Measurements from ENCODE around the gene SLC25A48. TPM values are rescaled to one million over a fixed set of nuclear protein-coding genes. Genes with fewer than 3 reads are reported as not detected.

The SLC25A48 gene
- polyA plus RNA-seq, 5 donors: 0.72 to 1.8 (median 0.85) TPM

GRCh38 chr5:135881244-135881643 is 46.8 kb downstream of the SLC25A48 start:
- DNase-seq: no peak

GRCh38 chr5:135881819-135882218 is 47.4 kb downstream of the SLC25A48 start:
- DNase-seq: no peak

- DNase-seq: no peak
Measured at GRCh38 chr5:135883026-135883425, 48.6 kb downstream of the SLC25A48 start.

- no peak for DNase-seq
Measured at GRCh38 chr5:135883441-135883840, 49.0 kb downstream of the SLC25A48 start.

GRCh38 chr5:135885031-135885430 is 50.6 kb downstream of the SLC25A48 start:
- no peak for DNase-seq

GRCh38 chr5:135886136-135886535 is 51.7 kb downstream of the SLC25A48 start:
- DNase-seq: no peak

- DNase-seq: peak; percentile 42 to 65
Measured at GRCh38 chr5:135887447-135887864, 53.0 kb downstream of the SLC25A48 start.

GRCh38 chr5:135887881-135888614 is 53.6 kb downstream of the SLC25A48 start:
- DNase-seq: peak in 1 of 2 donors; percentile 19

GRCh38 chr5:135890296-135890695 is 55.8 kb downstream of the SLC25A48 start:
- peak; percentile 24 to 26 for DNase-seq

- DNase-seq: peak in 1 of 2 donors; percentile 11
Measured at GRCh38 chr5:135890867-135891266, 56.4 kb downstream of the SLC25A48 start.

GRCh38 chr5:135891268-135891667 is 56.8 kb downstream of the SLC25A48 start:
- DNase-seq: peak; percentile 77 to 84

- DNase-seq: peak; percentile 19 to 32
Measured at GRCh38 chr5:135891791-135892190, 57.3 kb downstream of the SLC25A48 start.

- peak; percentile 11 to 27 for DNase-seq
Measured at GRCh38 chr5:135894276-135894675, 59.8 kb downstream of the SLC25A48 start.

GRCh38 chr5:135894789-135895188 is 60.3 kb downstream of the SLC25A48 start:
- DNase-seq: no peak

GRCh38 chr5:135895474-135896006 is 61.1 kb downstream of the SLC25A48 start, which contains the start of gene IL9:
Gene IL9, minus strand, starts transcription at chr5:135895841. Its CDS starts 25 bp downstream, at chr5:135895816.
- no peak for DNase-seq

- DNase-seq: no peak
Measured at GRCh38 chr5:135898651-135899050, 64.2 kb downstream of the SLC25A48 start.

- no peak for DNase-seq
Measured at GRCh38 chr5:135900276-135900675, 65.8 kb downstream of the SLC25A48 start.

GRCh38 chr5:135901633-135902032 is 67.2 kb downstream of the SLC25A48 start:
- DNase-seq: no peak

- no peak for DNase-seq
Measured at GRCh38 chr5:135905144-135905543, 70.7 kb downstream of the SLC25A48 start.

GRCh38 chr5:135913713-135914626 is 79.5 kb downstream of the SLC25A48 start:
- no peak for DNase-seq

GRCh38 chr5:135915466-135916001 is 81.1 kb downstream of the SLC25A48 start:
- DNase-seq: no peak

Measured in right lung (tissue), 5 donors.